GM12801 (cell line): ENCODE data around the gene BANP.

Source experiments
- TF ChIP-seq, protein P1 (sequence below): IDR thresholded peaks from one replicate; pipeline ENCODE4 v1.5.1; 2011; ENCODE audit warnings: control low read depth; ENCODE audit not compliant: insufficient read length; ENCODE audit errors: extremely low read depth

The BANP gene

GRCh38 chr16:88057656-88058055, 106.4 kb downstream of the BANP start:
- TF ChIP-seq, protein P1, sequence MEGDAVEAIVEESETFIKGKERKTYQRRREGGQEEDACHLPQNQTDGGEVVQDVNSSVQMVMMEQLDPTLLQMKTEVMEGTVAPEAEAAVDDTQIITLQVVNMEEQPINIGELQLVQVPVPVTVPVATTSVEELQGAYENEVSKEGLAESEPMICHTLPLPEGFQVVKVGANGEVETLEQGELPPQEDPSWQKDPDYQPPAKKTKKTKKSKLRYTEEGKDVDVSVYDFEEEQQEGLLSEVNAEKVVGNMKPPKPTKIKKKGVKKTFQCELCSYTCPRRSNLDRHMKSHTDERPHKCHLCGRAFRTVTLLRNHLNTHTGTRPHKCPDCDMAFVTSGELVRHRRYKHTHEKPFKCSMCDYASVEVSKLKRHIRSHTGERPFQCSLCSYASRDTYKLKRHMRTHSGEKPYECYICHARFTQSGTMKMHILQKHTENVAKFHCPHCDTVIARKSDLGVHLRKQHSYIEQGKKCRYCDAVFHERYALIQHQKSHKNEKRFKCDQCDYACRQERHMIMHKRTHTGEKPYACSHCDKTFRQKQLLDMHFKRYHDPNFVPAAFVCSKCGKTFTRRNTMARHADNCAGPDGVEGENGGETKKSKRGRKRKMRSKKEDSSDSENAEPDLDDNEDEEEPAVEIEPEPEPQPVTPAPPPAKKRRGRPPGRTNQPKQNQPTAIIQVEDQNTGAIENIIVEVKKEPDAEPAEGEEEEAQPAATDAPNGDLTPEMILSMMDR, result no peak

DNA sequence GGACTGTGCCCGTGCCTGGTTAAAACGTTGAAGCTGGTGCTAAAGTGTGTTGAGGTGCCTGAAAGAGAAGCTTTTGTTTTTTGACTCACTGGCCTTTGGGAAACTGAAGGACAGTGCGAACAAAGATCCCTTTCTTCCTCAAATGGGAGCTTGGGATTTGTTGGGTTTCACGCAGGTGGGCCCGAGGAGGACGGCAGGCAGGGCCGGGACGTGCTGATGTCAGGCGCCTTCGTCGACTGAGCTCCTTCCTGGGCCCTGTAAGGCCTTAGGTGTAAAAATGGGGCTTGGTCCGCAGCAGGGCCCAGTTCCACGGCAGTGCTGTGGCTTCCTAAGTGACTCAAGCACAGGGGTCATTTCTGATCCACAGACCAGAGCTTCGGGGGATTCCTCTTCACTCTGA, 106.9 kb downstream of the BANP start:
- TF ChIP-seq, protein P1, result no peak

- TF ChIP-seq, protein P1, result no peak
Measured at GRCh38 chr16:88058817-88059216, 107.6 kb downstream of the BANP start.

- TF ChIP-seq, protein P1, result no peak
Measured at GRCh38 chr16:88059701-88060386, 108.6 kb downstream of the BANP start.

GRCh38 chr16:88060524-88061219, 109.4 kb downstream of the BANP start:
- TF ChIP-seq, protein P1, result no peak

- TF ChIP-seq, protein P1, result no peak
Measured at GRCh38 chr16:88061346-88062110, 110.3 kb downstream of the BANP start.
